Panc1 (cell line): ENCODE data around the gene LIMS3.
"Not testable (repeated sequence)": the region's sequence is repeated elsewhere in the genome, so short reads cannot be mapped to it uniquely, and the experiment has no call there.

Experiments
- CTCF ChIP-seq: fragments of 450-650 bp; IDR thresholded peaks from 2 replicates; pipeline ENCODE4 v1.5.1; 2017; ENCODE audit warnings: mild to moderate bottlenecking
- POLR2AphosphoS5 ChIP-seq: IDR thresholded peaks from 2 replicates; pipeline ENCODE4 v1.6.1; 2012; ENCODE audit warnings: mild to moderate bottlenecking, low read depth, low read length, moderate library complexity
- REST ChIP-seq, 2 experiments: IDR thresholded peaks; 2 replicates each; pipeline ENCODE4 v1.6.1; 2011 to 2012; ENCODE audit warnings: low read depth in 2 of 2, control low read depth in 1 of 2, low read length in 1 of 2, mild to moderate bottlenecking in 1 of 2, moderate library complexity in 1 of 2; ENCODE audit not compliant: insufficient read depth in 1 of 2
- SIN3A ChIP-seq: IDR thresholded peaks from 2 replicates; pipeline ENCODE4 v1.6.1; 2012; ENCODE audit warnings: low read depth, mild to moderate bottlenecking, low read length, moderate library complexity, borderline replicate concordance; ENCODE audit not compliant: insufficient read depth
- TCF7L2 ChIP-seq: IDR thresholded peaks from 2 replicates; pipeline ENCODE4 v1.6.1; 2011; ENCODE audit warnings: mild to moderate bottlenecking, low read depth, low read length, inconsistent platforms

GRCh38 chr2:109924481-109924880 is 26.0 kb downstream of the LIMS3 start:
- TF ChIP-seq POLR2AphosphoS5; CTCF; SIN3A; TCF7L2; REST (IDR thresholded peaks at IDR 0.05; ENCODE audit: insufficient read depth in 1 of 2, low read depth in 2 of 2, low read length in 1 of 2): not testable (repeated sequence)
